Activated CD8-positive, alpha-beta memory T cell treated with anti-CD3 and anti-CD28 coated beads, Interleukin-2, amount 50 U/mL, for 1 hour (primary cell): ENCODE data around the gene NRF1.

Source experiments
- DNase-seq: peaks from one replicate; pipeline ENCODE4 v3.0.0-alpha.2; 2020; ENCODE audit errors: extremely low read depth

The NRF1 gene

GRCh38 chr7:129804111-129804889 lies 192.8 kb downstream of the NRF1 start:
- no peak for DNase-seq

- DNase-seq: no peak
Measured at GRCh38 chr7:129804890-129805719, 193.6 kb downstream of the NRF1 start.
